ENCODE data around the gene CCDC192. TPM values are rescaled to one million over a fixed set of nuclear protein-coding genes. Genes with fewer than 3 reads are reported as not detected.

Gene CCDC192
- total and polyA plus RNA-seq, 2 experiments from 2014 or later, result 0.40 TPM; not detected in 1

GRCh38 chr5:127838661-127839060 lies 135.5 kb downstream of the CCDC192 start:
- no peak overlapping the region for H3K4me3 ChIP-seq
- H3K27me3 ChIP-seq (ENCODE audit: insufficient read depth), result no peaks in the 10 kb centered on the region
- no peak overlapping the region for H3K27ac ChIP-seq (ENCODE audit: low read depth)
- H3K9me2 ChIP-seq (ENCODE audit: insufficient read depth), result no peaks in the 10 kb centered on the region
- Mint-ChIP-seq H3K36me3 (ENCODE audit: low read depth) (no peaks in the 10 kb centered on the region), H3K4me3 (no peak overlapping the region), H3K27ac (no peak overlapping the region), H3K4me1 (peaks cover 4% of the 10 kb centered on the region), H3K27me3 (ENCODE audit: insufficient read depth, low read depth, poor library complexity) (no peaks in the 10 kb centered on the region), H3K9me3 (no peaks in the 10 kb centered on the region; the same call in 1 of the 3 replicates)
- H3K4me2 ChIP-seq, result no peak overlapping the region
- no peak for TF ChIP-seq ETS1 (IDR thresholded peaks at IDR 0.05)
- no peak overlapping the region for H2AFZ ChIP-seq
- DNase-seq (ENCODE audit: low spot score) (peak; percentile 12), ATAC-seq (peak; percentile 81)
- no peaks in the 10 kb centered on the region for H3K4me1 ChIP-seq (ENCODE audit: insufficient read depth)
- H3K36me3 ChIP-seq (ENCODE audit: insufficient read depth), result no peaks in the 10 kb centered on the region
- H3F3A ChIP-seq (replicated peaks; ENCODE audit: low read depth), result no peaks in the 10 kb centered on the region
- H4K20me1 ChIP-seq (replicated peaks; ENCODE audit: insufficient read depth), result no peaks in the 10 kb centered on the region
- H3K79me2 ChIP-seq (replicated peaks; ENCODE audit: insufficient read depth), result no peaks in the 10 kb centered on the region

- H3K4me3 ChIP-seq, result no peak overlapping the region
- ATAC-seq, result no peak
- H3F3A ChIP-seq (replicated peaks; ENCODE audit: low read depth), result no peaks in the 10 kb centered on the region
- DNase-seq (ENCODE audit: low spot score), result no peak
- no peaks in the 10 kb centered on the region for H3K4me1 ChIP-seq (ENCODE audit: insufficient read depth)
- H2AFZ ChIP-seq, result no peak overlapping the region
- no peaks in the 10 kb centered on the region for H3K36me3 ChIP-seq (ENCODE audit: insufficient read depth)
- H3K9me2 ChIP-seq (ENCODE audit: insufficient read depth), result no peaks in the 10 kb centered on the region
- TF ChIP-seq EZH2 (IDR thresholded peaks at IDR 0.05; ENCODE audit: low read depth, unreplicated experiment) (no peak), POLR2AphosphoS5 (IDR thresholded peaks at IDR 0.05; ENCODE audit: low read depth) (no peak)
- TF ChIP-seq, protein P1, sequence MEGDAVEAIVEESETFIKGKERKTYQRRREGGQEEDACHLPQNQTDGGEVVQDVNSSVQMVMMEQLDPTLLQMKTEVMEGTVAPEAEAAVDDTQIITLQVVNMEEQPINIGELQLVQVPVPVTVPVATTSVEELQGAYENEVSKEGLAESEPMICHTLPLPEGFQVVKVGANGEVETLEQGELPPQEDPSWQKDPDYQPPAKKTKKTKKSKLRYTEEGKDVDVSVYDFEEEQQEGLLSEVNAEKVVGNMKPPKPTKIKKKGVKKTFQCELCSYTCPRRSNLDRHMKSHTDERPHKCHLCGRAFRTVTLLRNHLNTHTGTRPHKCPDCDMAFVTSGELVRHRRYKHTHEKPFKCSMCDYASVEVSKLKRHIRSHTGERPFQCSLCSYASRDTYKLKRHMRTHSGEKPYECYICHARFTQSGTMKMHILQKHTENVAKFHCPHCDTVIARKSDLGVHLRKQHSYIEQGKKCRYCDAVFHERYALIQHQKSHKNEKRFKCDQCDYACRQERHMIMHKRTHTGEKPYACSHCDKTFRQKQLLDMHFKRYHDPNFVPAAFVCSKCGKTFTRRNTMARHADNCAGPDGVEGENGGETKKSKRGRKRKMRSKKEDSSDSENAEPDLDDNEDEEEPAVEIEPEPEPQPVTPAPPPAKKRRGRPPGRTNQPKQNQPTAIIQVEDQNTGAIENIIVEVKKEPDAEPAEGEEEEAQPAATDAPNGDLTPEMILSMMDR (conservative IDR thresholded peaks at IDR 0.05; ENCODE audit: low read depth in 2 of 2), result no peak
- TF ChIP-seq, protein P2, sequence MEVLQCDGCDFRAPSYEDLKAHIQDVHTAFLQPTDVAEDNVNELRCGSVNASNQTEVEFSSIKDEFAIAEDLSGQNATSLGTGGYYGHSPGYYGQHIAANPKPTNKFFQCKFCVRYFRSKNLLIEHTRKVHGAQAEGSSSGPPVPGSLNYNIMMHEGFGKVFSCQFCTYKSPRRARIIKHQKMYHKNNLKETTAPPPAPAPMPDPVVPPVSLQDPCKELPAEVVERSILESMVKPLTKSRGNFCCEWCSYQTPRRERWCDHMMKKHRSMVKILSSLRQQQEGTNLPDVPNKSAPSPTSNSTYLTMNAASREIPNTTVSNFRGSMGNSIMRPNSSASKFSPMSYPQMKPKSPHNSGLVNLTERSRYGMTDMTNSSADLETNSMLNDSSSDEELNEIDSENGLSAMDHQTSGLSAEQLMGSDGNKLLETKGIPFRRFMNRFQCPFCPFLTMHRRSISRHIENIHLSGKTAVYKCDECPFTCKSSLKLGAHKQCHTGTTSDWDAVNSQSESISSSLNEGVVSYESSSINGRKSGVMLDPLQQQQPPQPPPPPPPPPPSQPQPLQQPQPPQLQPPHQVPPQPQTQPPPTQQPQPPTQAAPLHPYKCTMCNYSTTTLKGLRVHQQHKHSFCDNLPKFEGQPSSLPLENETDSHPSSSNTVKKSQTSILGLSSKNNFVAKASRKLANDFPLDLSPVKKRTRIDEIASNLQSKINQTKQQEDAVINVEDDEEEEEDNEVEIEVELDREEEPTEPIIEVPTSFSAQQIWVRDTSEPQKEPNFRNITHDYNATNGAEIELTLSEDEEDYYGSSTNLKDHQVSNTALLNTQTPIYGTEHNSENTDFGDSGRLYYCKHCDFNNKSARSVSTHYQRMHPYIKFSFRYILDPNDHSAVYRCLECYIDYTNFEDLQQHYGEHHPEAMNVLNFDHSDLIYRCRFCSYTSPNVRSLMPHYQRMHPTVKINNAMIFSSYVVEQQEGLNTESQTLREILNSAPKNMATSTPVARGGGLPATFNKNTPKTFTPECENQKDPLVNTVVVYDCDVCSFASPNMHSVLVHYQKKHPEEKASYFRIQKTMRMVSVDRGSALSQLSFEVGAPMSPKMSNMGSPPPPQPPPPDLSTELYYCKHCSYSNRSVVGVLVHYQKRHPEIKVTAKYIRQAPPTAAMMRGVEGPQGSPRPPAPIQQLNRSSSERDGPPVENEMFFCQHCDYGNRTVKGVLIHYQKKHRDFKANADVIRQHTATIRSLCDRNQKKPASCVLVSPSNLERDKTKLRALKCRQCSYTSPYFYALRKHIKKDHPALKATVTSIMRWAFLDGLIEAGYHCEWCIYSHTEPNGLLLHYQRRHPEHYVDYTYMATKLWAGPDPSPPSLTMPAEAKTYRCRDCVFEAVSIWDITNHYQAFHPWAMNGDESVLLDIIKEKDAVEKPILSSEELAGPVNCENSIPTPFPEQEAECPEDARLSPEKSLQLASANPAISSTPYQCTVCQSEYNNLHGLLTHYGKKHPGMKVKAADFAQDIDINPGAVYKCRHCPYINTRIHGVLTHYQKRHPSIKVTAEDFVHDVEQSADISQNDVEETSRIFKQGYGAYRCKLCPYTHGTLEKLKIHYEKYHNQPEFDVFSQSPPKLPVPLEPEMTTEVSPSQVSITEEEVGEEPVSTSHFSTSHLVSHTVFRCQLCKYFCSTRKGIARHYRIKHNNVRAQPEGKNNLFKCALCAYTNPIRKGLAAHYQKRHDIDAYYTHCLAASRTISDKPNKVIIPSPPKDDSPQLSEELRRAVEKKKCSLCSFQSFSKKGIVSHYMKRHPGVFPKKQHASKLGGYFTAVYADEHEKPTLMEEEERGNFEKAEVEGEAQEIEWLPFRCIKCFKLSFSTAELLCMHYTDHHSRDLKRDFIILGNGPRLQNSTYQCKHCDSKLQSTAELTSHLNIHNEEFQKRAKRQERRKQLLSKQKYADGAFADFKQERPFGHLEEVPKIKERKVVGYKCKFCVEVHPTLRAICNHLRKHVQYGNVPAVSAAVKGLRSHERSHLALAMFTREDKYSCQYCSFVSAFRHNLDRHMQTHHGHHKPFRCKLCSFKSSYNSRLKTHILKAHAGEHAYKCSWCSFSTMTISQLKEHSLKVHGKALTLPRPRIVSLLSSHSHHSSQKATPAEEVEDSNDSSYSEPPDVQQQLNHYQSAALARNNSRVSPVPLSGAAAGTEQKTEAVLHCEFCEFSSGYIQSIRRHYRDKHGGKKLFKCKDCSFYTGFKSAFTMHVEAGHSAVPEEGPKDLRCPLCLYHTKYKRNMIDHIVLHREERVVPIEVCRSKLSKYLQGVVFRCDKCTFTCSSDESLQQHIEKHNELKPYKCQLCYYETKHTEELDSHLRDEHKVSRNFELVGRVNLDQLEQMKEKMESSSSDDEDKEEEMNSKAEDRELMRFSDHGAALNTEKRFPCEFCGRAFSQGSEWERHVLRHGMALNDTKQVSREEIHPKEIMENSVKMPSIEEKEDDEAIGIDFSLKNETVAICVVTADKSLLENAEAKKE (CRISPR knock-in tag; IDR thresholded peaks at IDR 0.05), result no peak
- H3K27ac Mint-ChIP-seq, result no peak overlapping the region
- H3K27me3 Mint-ChIP-seq (ENCODE audit: insufficient read depth, low read depth, poor library complexity), result no peaks in the 10 kb centered on the region
- H3K4me1 Mint-ChIP-seq, result peaks cover 4% of the 10 kb centered on the region
- H3K79me2 ChIP-seq (replicated peaks; ENCODE audit: insufficient read depth), result no peaks in the 10 kb centered on the region
- H3K36me3 Mint-ChIP-seq (ENCODE audit: low read depth), result no peaks in the 10 kb centered on the region
- H3K27me3 ChIP-seq (ENCODE audit: insufficient read depth), result no peaks in the 10 kb centered on the region
- no peaks in the 10 kb centered on the region for H4K20me1 ChIP-seq (replicated peaks; ENCODE audit: insufficient read depth)
- H3K27ac ChIP-seq (ENCODE audit: low read depth), result no peak overlapping the region
- no peaks in the 10 kb centered on the region; the same call in 1 of the 3 replicates for H3K9me3 Mint-ChIP-seq
- no peak overlapping the region for H3K4me2 ChIP-seq
- H3K4me3 Mint-ChIP-seq, result no peak overlapping the region
These were observed 135.9 kb downstream of the CCDC192 start for GRCh38 chr5:127839072-127839471.
